Measurements from ENCODE around the gene MFRP. TPM values are rescaled to one million over a fixed set of nuclear protein-coding genes. Genes with fewer than 3 reads are reported as not detected.
A peak's percentile ranks its signal among the peaks of the same experiment; 100 is the strongest.

The MFRP gene
- total RNA-seq, 2 donors from 2014 or later, result not detected

GRCh38 chr11:119342362-119343130, 4.0 kb downstream of the MFRP start:
- no peaks in the 10 kb centered on the region for H3K36me3 Mint-ChIP-seq
- no peaks in the 10 kb centered on the region for H3K9me3 Mint-ChIP-seq
- peaks cover 21 to 30% of the 10 kb centered on the region in 2 donors for H3K27me3 Mint-ChIP-seq
- H3K4me3 Mint-ChIP-seq, result no peak overlapping the region
- DNase-seq (ENCODE audit: low spot score) (no peak), ATAC-seq (no peak)
- H3K27ac Mint-ChIP-seq, result no peak overlapping the region
- H3K4me1 Mint-ChIP-seq (ENCODE audit: low read depth in 2 of 2), result peaks cover 5 to 9% of the 10 kb centered on the region in 2 donors

- no peak for DNase-seq (ENCODE audit: low spot score)
- no peak overlapping the region for H3K4me3 Mint-ChIP-seq
- H3K27ac Mint-ChIP-seq, result no peak overlapping the region
These were observed 4.5 kb downstream of the MFRP start for GRCh38 chr11:119342023-119342300.

DNA sequence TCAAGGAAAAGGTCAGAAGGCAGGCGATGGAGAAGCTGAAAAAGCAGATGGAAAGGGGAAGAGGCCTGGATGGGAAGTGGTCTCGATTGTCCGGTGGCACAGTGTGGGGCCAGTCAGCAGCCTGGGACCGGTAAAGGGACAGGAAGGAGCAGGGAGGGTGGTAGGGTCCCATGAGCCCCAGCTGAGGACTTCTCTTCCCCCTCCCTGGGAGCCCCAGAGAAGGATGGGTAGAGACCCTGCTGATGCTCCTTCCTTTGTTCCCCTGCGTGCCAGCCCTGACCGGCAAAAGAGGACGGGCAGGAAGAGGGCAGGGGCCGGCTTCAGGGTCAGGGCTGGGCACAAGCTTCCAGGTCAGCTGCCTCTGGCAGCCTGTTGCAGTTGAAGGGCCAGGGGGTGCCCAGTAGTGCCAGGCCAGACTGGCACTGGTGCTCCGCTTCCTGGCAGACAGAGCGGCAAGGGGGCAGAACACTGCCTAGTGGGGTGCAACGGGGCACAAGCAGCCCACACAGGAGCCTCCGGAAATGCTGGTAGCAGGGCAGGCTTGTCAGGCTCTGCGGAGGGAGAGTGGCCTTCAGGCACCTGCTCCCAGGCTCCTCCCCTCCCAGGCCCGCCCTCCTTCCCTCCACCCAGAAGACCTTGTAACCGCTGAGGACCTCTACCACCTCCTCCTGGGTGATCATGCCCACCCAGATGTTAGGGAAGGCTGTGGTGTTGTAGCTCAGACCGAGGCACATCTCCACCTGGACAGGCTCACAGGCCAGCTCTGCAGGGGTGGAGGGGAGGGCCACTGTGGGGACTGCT, 5.1 kb downstream of the MFRP start:
- Mint-ChIP-seq H3K27me3 (peaks cover 19 to 23% of the 10 kb centered on the region in 2 donors), H3K9me3 (no peaks in the 10 kb centered on the region), H3K36me3 (no peaks in the 10 kb centered on the region), H3K4me1 (ENCODE audit: low read depth in 2 of 2) (peaks cover 5 to 9% of the 10 kb centered on the region in 2 donors), H3K27ac (no peak overlapping the region), H3K4me3 (no peak overlapping the region)
- ATAC-seq (no peak), DNase-seq (ENCODE audit: low spot score) (no peak)

More at GRCh38 chr11:119342023-119342300, 4.5 kb downstream of the MFRP start:
- Mint-ChIP-seq H3K27me3 (peaks cover 19 to 27% of the 10 kb centered on the region in 2 donors), H3K4me1 (ENCODE audit: low read depth in 2 of 2) (peaks cover 5 to 9% of the 10 kb centered on the region in 2 donors), H3K9me3 (no peaks in the 10 kb centered on the region), H3K36me3 (no peaks in the 10 kb centered on the region)
- no peak for ATAC-seq

DNA sequence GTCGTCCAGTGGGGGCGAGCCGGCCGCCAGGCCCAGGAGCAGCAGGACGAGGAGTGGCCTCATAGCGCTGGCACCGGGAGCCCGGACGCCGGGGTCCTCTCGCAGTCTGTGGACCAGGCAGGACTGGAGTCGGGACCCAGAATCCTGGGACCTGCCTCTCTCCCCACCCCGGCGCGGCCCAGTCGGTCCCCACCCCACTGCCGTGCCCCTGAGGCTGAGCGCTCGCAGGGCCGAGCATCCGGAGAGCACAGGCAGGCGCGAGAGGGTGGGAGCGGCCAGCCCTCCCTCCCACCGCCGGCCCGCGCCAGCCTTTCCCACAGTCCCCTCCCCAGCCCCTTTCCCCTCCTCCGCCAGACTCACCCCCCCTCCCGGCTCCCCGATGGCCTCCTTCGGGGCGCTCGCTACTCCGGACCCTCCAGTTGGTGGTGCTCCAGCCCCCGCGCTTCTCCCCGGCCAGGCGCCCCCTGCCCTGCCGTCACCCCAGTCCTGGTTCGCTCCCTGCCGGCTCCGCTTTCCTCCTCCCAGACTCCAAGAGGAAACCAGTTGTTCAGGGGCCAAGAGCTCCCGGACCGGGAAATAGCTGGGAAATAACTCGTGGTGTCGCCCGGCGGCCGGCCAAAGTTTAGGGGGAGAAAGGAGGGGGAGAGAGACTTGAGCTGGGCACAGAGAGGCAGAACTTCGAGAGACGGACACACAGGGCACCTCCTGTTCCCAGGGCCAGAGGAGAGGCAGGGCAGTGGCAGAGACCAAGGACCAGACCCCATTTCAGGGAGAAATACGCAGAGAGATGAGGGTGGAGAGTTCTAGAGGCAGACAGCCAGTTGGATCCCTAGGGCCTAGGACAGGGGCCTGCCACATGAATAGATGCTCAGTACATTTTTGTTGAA, 5.9 kb downstream of the MFRP start, which contains the start of gene C1QTNF5:
Gene C1QTNF5 (minus strand): TSS at position 549 of the 887 bp plus-strand sequence. CDS start 486 bp downstream, at position 63.
- H3K27ac Mint-ChIP-seq, result no peak within 1 kb of the TSS
- DNase-seq (ENCODE audit: low spot score) (no peak), ATAC-seq (peak in 1 of 2 donors; percentile 1)
- H3K4me1 Mint-ChIP-seq (ENCODE audit: low read depth in 2 of 2), result peaks cover 10 to 16% of the 10 kb centered on the region in 2 donors
- no peak within 1 kb of the TSS for H3K4me3 Mint-ChIP-seq
- H3K36me3 Mint-ChIP-seq, result no peaks in the 10 kb centered on the region
- no peaks in the 10 kb centered on the region for H3K9me3 Mint-ChIP-seq
- H3K27me3 Mint-ChIP-seq, result peaks cover 19 to 23% of the 10 kb centered on the region in 2 donors

DNA sequence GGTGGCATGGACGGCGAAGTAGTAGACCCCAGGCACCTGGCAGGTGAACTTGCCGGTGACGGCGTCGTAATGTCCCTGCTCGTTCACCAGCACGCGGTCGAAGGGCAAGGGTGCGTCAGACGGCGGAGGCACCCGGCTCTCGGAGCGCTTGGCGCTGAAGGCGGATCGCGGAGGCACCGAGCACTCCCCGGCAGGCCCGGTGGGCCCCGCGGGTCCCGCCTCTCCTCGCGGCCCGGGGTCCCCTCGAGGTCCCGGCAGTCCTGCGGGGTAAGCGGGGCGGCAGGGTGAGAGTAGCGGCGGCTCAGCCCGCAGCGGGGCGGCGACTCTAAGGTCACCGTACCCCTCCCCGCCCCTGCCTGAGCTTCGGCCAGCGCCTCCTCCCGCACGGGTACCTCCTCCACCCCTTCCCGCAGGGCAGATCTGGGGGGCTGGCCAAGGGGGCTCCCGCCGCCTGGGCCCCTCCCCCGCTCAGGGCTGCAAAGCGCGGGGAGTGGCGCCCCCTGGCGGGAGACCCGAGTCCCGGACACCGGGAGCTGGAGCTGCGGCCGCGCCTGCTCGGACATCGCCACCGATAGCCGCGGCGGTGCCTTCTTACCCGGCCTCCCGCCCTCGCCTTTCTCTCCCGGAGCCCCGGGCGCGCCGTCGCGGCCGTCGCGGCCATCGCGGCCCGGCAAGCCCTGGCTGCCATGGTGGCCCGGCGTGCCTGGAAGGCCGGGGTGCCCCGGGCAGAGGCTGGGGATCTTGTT, 6.7 kb downstream of the MFRP start:
- peaks cover 19 to 23% of the 10 kb centered on the region in 2 donors for H3K27me3 Mint-ChIP-seq
- peak overlapping the region; percentile 36 for H3K4me3 Mint-ChIP-seq
- peaks cover 4% of the 10 kb centered on the region for H3K36me3 Mint-ChIP-seq
- H3K4me1 Mint-ChIP-seq (ENCODE audit: low read depth in 2 of 2), result peaks cover 18 to 21% of the 10 kb centered on the region in 2 donors
- no peak overlapping the region for H3K27ac Mint-ChIP-seq
- DNase-seq (ENCODE audit: low spot score) (no peak), ATAC-seq (peak in 1 of 2 donors; percentile 68)
- H3K9me3 Mint-ChIP-seq, result no peaks in the 10 kb centered on the region

DNA sequence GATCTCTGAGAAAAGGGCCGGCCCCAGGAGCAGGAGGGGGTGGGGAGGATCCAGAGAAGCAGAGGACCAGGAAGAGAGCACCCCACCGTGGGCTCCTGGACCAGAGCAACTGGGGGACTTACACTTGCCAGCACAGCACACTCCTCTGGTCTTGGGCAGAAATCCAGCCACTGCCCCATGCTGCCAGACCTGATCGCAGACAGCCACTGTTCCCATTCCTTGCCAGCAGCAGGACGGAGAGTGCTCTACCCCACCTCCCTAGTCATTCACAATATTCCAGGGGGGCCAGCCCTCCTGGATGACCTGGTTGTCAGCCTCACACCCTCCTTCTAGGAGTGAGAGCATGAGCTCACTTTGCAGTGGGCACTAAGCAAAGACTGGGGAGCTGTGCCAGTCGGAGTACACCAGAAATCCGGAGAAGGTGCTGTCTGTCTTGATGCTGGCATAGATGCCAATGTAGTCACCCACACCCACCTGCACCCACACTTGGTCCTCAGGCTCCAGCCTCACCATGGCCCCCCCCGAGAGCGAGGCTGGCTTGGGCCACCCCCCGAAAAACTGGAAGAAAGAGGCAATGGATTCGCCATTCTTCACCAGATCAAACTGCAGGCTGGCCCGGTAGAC, 7.4 kb downstream of the MFRP start:
- peak overlapping the region; percentile 36 for H3K4me3 Mint-ChIP-seq
- no peaks in the 10 kb centered on the region for H3K9me3 Mint-ChIP-seq
- ATAC-seq, result no peak
- H3K27me3 Mint-ChIP-seq, result peaks cover 19 to 23% of the 10 kb centered on the region in 2 donors
- H3K36me3 Mint-ChIP-seq, result peaks cover 6% of the 10 kb centered on the region
- no peak for DNase-seq (ENCODE audit: low spot score)
- no peak overlapping the region for H3K27ac Mint-ChIP-seq
- peaks cover 22 to 24% of the 10 kb centered on the region in 2 donors for H3K4me1 Mint-ChIP-seq (ENCODE audit: low read depth in 2 of 2)

GRCh38 chr11:119338318-119338890, 8.1 kb downstream of the MFRP start:
- H3K27me3 Mint-ChIP-seq, result peaks cover 16 to 21% of the 10 kb centered on the region in 2 donors
- no peak overlapping the region for H3K27ac Mint-ChIP-seq
- H3K9me3 Mint-ChIP-seq, result no peaks in the 10 kb centered on the region
- no peak overlapping the region for H3K4me3 Mint-ChIP-seq
- no peak for DNase-seq (ENCODE audit: low spot score)
- ATAC-seq, result no peak
- peaks cover 22 to 27% of the 10 kb centered on the region in 2 donors for H3K4me1 Mint-ChIP-seq (ENCODE audit: low read depth in 2 of 2)
- peaks cover 6% of the 10 kb centered on the region for H3K36me3 Mint-ChIP-seq

GRCh38 chr11:119337581-119338317, 8.8 kb downstream of the MFRP start:
- Mint-ChIP-seq H3K36me3 (peaks cover 6% of the 10 kb centered on the region), H3K27me3 (peaks cover 10 to 19% of the 10 kb centered on the region in 2 donors), H3K27ac (no peak overlapping the region), H3K9me3 (no peaks in the 10 kb centered on the region), H3K4me1 (ENCODE audit: low read depth in 2 of 2) (peaks cover 27 to 32% of the 10 kb centered on the region in 2 donors), H3K4me3 (no peak overlapping the region)
- DNase-seq (ENCODE audit: low spot score), result no peak
- no peak for ATAC-seq

DNA sequence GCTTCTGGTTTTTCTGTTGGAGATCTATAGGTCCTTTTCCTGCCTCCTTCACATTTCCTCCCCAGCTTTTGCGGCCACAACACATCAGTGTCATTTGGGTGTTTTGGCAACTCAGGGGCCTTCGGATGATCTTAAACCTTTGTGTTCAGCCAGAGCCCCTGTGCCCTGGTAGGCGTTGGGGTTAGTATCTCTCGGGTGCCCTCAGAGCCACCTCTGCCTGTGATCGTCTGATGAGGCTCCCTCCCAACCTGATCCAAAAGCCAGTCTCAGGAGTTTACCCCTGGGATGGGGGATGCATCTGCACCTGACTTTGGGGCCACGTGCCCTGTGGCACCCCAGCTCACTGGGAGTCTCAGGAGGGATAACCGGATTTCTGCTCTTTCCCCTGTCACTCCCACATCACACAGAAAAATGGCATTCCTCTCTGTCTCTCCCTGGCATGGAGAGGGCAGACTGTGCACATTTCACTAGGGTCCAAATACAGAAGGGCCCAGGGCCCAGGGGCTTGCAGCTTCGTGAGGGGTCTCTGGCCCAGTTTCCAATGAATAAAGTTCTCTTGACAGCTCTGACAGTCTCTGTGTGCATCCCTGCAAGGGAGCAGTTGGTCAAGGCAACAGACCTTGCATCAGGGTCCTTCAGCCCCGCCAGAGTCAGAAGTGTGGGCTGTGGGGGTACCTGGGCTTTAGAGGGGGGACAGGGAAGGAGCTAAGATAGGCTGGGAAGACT, 9.6 kb downstream of the MFRP start:
- Mint-ChIP-seq H3K4me3 (peak overlapping the region; percentile 71), H3K27me3 (peaks cover 9 to 17% of the 10 kb centered on the region in 2 donors), H3K9me3 (no peaks in the 10 kb centered on the region), H3K36me3 (peaks cover 6% of the 10 kb centered on the region), H3K27ac (peak overlapping the region in 1 of 2 donors; percentile 17), H3K4me1 (ENCODE audit: low read depth in 2 of 2) (peaks cover 29 to 35% of the 10 kb centered on the region in 2 donors)
- ATAC-seq (no peak), DNase-seq (ENCODE audit: low spot score) (no peak)

DNA sequence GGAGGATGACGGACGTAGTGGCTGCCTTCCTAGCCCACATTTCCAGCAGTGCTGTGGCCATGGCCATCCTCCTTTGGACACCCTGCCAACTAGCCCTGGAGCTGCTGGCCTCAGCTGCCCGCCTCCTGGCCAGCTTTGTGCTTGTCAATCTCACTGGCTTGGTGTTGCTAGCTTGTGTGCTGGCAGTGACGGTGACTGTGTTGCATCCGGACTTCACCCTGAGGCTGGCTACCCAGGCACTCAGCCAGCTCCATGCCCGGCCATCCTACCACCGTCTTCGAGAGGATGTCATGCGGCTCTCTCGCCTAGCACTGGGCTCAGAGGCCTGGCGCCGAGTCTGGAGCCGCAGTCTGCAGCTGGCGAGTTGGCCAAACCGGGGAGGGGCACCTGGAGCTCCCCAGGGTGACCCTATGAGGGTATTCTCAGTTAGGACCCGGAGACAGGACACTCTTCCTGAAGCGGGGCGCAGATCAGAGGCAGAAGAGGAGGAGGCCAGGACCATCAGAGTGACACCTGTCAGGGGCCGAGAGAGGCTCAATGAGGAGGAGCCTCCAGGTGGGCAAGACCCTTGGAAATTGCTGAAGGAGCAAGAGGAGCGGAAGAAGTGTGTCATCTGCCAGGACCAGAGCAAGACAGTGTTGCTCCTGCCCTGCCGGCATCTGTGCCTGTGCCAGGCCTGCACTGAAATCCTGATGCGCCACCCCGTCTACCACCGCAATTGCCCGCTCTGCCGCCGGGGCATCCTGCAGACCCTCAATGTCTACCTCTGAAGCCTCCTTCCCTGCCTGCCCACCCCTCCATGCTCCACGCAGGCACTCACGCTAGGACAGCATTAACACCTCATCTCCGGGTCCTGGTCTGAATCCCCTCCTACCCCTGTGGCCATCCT, 10.6 kb downstream of the MFRP start:
- Mint-ChIP-seq H3K9me3 (no peaks in the 10 kb centered on the region), H3K36me3 (peaks cover 6% of the 10 kb centered on the region), H3K27ac (peak overlapping the region; percentile 90 to 97), H3K4me1 (ENCODE audit: low read depth in 2 of 2) (peaks cover 26 to 31% of the 10 kb centered on the region in 2 donors), H3K4me3 (peak overlapping the region; percentile 99), H3K27me3 (peaks cover 4 to 12% of the 10 kb centered on the region in 2 donors)
- DNase-seq (ENCODE audit: low spot score), result no peak
- no peak for ATAC-seq
